T-helper 1 cell treated with Interleukin-12 subunit alpha and Interleukin-12 subunit beta and Interleukin-4 antibody, amounts not matched to agents 30 ng/mL and 1 ng/mL, for 36 hours (primary cell): Measurements from ENCODE around the gene H19. TPM values are rescaled to one million over a fixed set of nuclear protein-coding genes. Genes with fewer than 3 reads are reported as not detected.

ENCODE experiments used
- intact Hi-C: fragments of 100-400 bp; cut with micrococcal nuclease; formaldehyde crosslinking; loops from one replicate; pipeline ENCODE4 v1.15.1; 2024
- total RNA-seq: library from RNA; stranded (reverse); gene quantifications from 2 replicates; pipeline ENCODE4 v1.2.3, GENCODE V29; 2022

H19 gene
- 0.41 TPM in 1 of 2 replicates, not detected in the other for total RNA-seq

- intact Hi-C loops = no loop called here
These were observed at the start of gene H19 for GRCh38 chr11:1997755-1998154. Gene H19, minus strand, starts transcription at chr11:1997842.

GRCh38 chr11:2041963-2042362 is 44.3 kb upstream of the H19 start:
- intact Hi-C loops = no loop called here

GRCh38 chr11:2041153-2041552 is 43.5 kb upstream of the H19 start:
- intact Hi-C loops = no loop called here

- intact Hi-C loops = no loop called here
These were observed 41.6 kb upstream of the H19 start for GRCh38 chr11:2039198-2039759.

- intact Hi-C loops = no loop called here
These were observed 39.3 kb upstream of the H19 start for GRCh38 chr11:2036863-2037486.

GRCh38 chr11:2035382-2035781 is 37.7 kb upstream of the H19 start:
- intact Hi-C loops = no loop called here

- intact Hi-C loops = no loop called here
These were observed 33.4 kb upstream of the H19 start for GRCh38 chr11:2031058-2031457.

- intact Hi-C loops = no loop called here
These were observed 30.1 kb upstream of the H19 start for GRCh38 chr11:2027708-2028107.

- intact Hi-C loops = no loop called here
These were observed 17.4 kb upstream of the H19 start for GRCh38 chr11:2015025-2015424.

GRCh38 chr11:2012440-2012839 is 14.8 kb upstream of the H19 start:
- intact Hi-C loops = no loop called here

GRCh38 chr11:2004466-2004865 is 6.8 kb upstream of the H19 start:
- intact Hi-C loops = no loop called here

GRCh38 chr11:2002807-2003206 is 5.2 kb upstream of the H19 start:
- intact Hi-C loops = no loop called here

GRCh38 chr11:2002042-2002776 is 4.6 kb upstream of the H19 start:
- intact Hi-C loops = no loop called here

GRCh38 chr11:1998861-1999260 is 1.2 kb upstream of the H19 start:
- intact Hi-C loops = no loop called here

- intact Hi-C loops = no loop called here
These were observed 648 bp upstream of the H19 start for GRCh38 chr11:1998290-1998689.

- intact Hi-C loops = no loop called here
These were observed 3.5 kb downstream of the H19 start for GRCh38 chr11:1994121-1994520.

- intact Hi-C loops = no loop called here
These were observed 5.5 kb downstream of the H19 start for GRCh38 chr11:1992111-1992510.

GRCh38 chr11:1990872-1991578 is 6.6 kb downstream of the H19 start:
- intact Hi-C loops = no loop called here

GRCh38 chr11:1989953-1990352 is 7.7 kb downstream of the H19 start:
- intact Hi-C loops = no loop called here

- intact Hi-C loops = no loop called here
These were observed 8.8 kb downstream of the H19 start for GRCh38 chr11:1988667-1989317.

- intact Hi-C loops = no loop called here
These were observed 9.5 kb downstream of the H19 start for GRCh38 chr11:1988174-1988573.

GRCh38 chr11:1987024-1987423 is 10.6 kb downstream of the H19 start:
- intact Hi-C loops = no loop called here
